ENCODE measurements around the gene TAF4. TPM values are rescaled to one million over a fixed set of nuclear protein-coding genes. Genes with fewer than 3 reads are reported as not detected.
"Not testable (repeated sequence)": the region's sequence is repeated elsewhere in the genome, so short reads cannot be mapped to it uniquely, and the experiment has no call there.

Gene TAF4
- total RNA-seq, 1 experiment from 2014 or later, result 3.7 TPM

DNA sequence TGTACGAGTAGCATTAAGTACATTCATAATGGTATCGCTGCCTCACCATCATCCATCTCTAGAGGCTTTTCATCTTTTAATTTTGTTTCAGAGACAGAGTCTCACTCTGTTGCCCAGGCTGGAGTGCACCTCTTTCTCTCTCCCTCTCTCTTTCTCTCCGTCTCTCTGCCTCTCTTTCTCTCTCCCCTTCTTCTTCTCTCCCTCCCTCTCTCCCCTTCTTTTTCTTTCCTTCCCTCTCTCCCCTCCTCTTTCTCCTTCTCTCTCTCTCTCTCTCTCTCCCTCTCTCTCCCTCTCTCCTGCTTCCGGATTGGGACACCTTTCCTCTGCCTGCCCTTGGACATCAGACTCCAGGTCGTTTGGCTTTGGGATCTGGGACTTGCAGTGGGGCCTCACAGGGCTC is 17.6 kb upstream of the TAF4 start:
- no peak for DNase-seq (ENCODE audit: low read depth)
- in situ Hi-C loops (cut with HindIII; ENCODE audit: low pct_unique_long_range_greater_than_20kb, low sequenced_read_pairs), result no loop called here

DNA sequence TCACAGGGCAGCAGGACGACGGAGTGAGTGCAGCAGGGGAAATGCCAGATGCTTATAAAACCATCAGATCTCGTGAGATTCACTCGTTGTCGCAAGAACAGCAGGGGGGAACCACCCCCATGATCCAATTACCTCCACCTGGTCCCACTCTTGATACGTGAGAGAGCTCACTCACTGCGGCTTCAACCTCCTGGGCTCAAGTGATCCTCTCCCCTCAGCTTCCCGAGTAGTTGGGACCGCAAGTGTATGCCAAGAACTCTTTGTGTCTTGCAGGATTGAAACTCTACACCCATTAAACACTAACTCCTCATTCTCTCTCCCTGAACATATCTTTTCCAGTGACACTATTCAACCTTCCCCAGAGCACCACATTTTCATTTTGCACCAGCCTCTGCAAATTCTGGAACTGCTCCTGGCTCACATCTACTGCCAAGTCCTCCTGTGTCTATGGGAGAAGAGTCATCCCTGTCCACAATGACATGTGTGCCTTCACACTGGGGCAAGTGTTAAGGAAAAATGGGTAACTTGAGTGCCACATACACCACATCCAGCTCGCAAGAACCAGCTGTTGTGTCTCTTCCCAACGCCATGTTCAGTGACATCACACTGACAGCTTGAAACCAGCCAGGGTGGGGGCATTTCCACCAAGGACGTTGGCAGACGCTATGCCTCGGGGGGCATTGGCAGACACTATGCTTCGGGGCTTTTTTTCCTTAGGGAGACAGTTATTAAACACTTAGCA is 14.7 kb upstream of the TAF4 start:
- in situ Hi-C loops (cut with HindIII; ENCODE audit: low pct_unique_long_range_greater_than_20kb, low sequenced_read_pairs), result no loop called here
- DNase-seq (ENCODE audit: low read depth), result no peak

DNA sequence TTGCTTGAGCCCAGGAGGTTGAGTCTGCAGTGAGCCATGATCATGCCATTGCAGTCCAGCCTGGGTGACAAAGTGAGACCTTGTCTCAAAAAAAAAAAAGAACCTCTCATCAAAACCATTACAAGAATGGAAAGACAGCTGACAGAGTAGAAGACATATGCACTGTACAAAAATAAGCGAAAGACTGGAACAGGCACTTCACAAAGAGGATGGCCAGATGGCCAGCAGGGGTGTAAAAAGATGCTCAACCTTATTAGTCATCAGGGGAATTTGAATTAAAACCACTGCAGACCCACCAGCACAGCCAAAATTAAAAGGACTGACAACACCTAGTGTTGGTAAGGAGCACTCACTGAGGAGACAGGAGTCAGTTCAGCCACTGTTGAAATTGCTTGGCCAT is 13.5 kb upstream of the TAF4 start:
- no peak for DNase-seq (ENCODE audit: low read depth)
- in situ Hi-C loops (cut with HindIII; ENCODE audit: low pct_unique_long_range_greater_than_20kb, low sequenced_read_pairs), result no loop called here

DNA sequence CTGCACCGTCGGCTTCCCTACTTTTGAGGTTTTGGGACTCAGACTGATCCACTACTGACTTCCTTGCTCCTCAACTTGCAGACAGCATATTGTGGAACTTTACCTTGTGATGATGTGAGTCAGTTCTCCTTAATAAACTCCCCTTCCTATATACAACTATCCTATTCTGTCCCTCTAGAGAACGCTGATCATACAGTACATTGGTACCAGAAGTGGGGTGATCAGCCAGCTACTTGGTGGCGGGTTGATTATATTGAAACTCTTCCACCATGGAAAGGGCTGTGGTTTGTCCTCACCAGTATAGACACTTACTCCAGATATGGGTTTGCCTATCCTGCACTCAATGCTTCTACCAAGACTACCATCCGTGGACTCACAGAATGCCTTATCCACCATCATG is 7.6 kb upstream of the TAF4 start:
- in situ Hi-C loops (cut with HindIII; ENCODE audit: low pct_unique_long_range_greater_than_20kb, low sequenced_read_pairs), result no loop called here
- no peak for DNase-seq (ENCODE audit: low read depth)

DNA sequence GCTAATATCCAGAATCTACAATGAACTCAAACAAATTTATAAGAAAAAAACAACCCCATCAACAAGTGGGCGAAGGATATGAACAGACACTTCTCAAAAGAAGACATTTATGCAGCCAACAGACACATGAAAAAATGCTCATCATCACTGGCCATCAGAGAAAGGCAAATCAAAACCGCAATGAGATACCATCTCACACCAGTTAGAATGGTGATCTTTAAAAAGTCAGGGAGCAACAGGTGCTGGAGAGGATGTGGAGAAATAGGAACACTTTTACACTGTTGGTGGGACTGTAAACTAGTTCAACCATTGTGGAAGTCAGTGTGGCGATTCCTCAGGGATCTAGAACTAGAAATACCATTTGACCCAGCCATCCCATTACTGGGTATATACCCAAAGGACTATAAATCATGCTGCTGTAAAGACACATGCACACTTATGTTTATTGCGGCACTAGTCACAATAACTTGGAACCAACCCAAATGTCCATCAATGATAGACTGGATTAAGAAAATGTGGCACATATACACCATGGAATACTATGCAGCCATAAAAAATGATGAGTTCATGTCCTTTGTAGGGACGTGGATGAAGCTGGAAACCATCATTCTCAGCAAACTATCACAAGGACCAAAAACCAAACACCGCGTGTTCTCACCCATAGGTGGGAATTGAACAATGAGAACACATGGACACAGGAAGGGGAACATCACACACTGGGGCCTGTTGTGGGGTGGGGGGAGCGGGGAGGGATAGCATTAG is 6.2 kb upstream of the TAF4 start:
- DNase-seq (ENCODE audit: low read depth); in situ Hi-C loops (cut with HindIII; ENCODE audit: low pct_unique_long_range_greater_than_20kb, low sequenced_read_pairs): not testable (repeated sequence)

DNA sequence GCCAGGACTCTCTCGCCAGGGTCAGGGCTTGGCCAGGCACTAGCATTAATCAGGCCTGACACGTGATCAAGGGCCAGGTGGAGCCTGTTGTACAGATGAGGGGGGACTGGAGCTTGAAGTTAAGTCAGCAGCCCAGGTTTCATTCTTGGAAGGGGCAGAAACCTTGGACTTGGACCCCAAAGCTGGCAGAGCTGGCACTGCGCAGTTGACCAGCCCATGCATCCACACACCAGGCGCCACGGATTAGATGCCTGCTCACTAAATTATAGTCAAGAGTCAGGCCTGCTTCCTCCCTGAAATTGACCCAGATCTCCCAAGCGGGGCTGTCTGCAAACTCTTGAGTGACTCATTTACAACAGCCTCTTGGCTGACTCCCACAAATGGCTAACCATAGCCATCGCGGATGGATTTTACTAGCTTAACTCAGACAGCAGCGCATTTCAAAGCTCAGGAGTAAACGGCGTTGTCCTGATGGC is 4.1 kb upstream of the TAF4 start:
- no peak for DNase-seq (ENCODE audit: low read depth)
- in situ Hi-C loops (cut with HindIII; ENCODE audit: low pct_unique_long_range_greater_than_20kb, low sequenced_read_pairs), result no loop called here

DNA sequence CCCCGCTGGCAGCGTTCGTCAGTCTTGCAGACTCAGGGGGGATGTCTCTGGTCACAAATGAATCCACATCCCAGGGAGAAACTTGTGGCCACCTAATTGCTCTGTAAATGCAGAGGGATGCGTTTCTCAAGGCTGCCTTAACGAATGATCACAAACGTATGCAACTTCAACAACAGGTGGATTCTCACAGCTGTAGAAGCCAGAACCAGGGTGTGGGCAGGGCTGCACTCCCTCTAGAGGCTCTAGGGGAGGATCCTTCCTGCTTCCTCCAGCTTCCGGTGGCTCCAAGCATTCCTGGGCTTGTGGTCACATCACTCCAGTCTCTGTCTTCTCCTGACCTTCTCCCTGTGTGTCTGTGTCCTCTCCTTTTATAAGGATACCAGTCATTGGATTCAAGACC is 3.3 kb upstream of the TAF4 start:
- in situ Hi-C loops (cut with HindIII; ENCODE audit: low pct_unique_long_range_greater_than_20kb, low sequenced_read_pairs), result no loop called here
- DNase-seq (ENCODE audit: low read depth), result no peak

DNA sequence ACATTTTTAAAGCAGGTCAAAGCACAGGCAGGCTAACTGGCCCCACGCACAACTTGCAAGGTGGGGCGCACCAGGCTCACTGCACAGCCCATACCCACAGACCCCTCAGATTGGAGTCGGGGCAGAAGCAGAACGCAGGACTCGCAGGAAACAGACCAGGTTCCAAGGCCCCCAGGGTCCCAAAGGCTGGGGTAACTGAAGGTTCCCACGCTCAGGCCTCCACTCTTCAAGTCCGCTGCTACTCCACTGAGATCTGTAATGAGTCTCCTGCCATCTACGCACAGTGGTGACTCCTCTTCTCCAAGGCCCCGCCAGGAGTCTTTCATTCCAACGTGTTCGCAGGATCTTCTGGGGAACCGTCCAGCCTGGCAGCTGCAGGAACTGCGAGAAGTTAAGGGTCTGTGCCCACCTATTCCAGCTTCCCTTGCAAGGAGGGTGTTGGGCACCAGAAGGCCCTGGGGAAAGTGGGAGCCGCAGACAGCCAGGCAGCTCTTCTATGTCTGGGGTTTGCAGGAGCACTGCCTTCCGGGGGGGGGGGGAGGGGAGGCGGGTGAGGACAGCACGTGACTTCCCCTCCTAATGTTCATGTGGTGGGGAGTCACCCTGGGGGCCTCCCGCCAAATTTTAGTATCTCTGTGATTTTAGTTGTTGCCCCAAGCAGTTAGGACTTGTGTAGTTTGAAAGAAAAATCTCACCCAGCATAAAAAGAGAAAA is 2.0 kb upstream of the TAF4 start:
- in situ Hi-C loops (cut with HindIII; ENCODE audit: low pct_unique_long_range_greater_than_20kb, low sequenced_read_pairs), result no loop called here
- DNase-seq (ENCODE audit: low read depth), result no peak

DNA sequence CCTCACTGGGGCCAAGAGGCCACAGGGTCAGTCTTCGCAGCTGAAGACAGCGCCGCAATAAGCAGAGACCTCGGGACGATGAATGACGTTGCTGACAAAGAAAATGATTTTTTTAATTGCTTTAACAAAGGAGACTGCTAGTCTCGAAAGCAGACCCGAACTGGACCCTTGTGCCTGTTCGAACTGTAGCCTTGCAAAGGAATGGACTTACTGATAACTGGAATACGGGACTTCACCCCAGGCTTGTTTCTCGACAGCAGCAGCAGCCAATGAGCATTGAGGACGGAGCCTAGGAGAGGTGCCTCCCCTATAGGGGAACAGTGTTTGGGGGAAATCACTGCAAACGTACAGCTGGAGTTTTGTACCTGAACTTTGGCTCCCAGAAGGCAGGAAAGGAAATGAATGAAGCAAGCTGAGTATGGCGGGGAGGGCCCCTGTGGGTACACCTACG is 1.3 kb upstream of the TAF4 start:
- no peak for DNase-seq (ENCODE audit: low read depth)
- in situ Hi-C loops (cut with HindIII; ENCODE audit: low pct_unique_long_range_greater_than_20kb, low sequenced_read_pairs), result no loop called here

DNA sequence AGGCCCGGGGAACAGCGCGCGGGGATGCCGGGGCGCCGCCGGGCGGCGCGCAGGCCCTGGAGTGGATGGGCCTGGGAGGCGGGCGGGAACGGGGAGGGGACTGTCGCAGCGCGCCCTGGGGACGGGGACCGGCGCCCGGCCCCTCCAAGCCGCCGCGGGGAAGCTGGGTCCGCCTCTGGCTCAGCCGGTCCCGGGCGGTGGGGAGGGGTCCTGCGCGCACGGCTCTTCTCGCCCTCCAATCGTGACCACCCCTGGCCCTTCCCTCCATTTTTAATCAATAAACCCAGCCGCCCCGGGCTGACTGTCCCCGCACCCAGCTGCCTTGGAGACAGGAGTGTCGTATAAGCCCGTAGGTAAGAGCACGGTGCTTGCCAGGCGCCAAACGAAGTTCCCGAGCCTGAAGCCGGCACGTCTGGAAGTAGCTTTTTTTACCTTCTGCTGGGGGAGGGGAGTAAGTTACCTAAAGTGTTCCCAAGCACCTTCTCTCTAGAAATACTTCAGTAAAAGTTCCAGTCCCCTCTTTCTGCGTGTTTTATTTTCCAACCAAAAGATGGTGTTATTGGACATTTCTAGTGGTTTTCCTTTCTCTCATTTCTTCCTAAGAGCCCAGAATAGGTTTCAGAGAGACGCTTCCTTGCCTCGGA is 780 bp upstream of the TAF4 start:
- in situ Hi-C loops (cut with HindIII; ENCODE audit: low pct_unique_long_range_greater_than_20kb, low sequenced_read_pairs), result no loop called here

DNA sequence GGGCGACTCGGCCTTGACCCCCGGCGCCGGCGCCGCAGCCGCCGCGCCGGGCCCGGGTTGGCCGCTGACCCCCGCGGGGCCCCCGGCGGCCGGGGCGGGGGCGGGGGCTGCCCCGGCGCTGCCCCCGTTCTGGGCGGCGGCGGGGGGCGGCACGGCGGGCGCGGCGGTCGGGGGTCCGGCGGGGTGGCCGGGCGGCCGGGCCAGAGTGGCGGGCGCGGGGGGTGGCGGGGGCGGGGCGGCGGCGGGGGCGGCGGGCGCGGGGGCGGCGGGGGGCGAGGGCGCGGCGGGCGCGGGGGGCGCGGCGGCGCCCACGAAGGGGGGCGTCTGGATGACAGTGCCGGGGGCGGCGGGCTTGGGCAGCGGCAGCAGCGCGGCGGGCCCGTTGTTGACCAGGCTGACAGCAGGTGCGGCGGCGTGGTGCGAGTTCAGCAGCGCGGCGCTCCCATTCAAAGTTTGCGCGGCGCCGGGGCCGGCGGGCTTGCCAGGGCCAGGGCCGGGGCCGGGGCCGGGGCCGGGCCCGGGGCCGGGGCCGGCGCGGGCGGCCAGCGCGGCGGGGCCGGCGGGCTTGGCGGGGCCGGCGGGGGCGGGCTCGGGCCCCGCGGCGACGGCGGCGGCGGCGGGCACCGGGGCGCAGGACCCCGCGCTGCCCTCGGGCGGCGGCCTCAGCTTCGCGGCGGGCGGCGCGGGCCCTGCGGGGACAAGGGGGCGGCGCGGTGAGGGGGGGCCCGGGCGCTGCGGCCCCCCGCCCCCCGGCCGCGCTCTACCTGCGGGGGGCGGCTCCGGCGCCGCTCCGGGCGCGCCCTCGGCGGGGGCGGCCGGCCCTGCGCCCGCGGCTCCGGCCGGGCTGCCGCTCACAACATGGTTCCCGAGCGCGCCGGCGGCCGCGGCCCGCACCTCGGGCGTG is 659 bp downstream of the TAF4 start:
- in situ Hi-C loops (cut with HindIII; ENCODE audit: low pct_unique_long_range_greater_than_20kb, low sequenced_read_pairs), result no loop called here
- no peak for DNase-seq (ENCODE audit: low read depth)

More for the DNA sequence above, 780 bp upstream of the TAF4 start:
- peak; percentile 71 for DNase-seq (ENCODE audit: low read depth)

DNA sequence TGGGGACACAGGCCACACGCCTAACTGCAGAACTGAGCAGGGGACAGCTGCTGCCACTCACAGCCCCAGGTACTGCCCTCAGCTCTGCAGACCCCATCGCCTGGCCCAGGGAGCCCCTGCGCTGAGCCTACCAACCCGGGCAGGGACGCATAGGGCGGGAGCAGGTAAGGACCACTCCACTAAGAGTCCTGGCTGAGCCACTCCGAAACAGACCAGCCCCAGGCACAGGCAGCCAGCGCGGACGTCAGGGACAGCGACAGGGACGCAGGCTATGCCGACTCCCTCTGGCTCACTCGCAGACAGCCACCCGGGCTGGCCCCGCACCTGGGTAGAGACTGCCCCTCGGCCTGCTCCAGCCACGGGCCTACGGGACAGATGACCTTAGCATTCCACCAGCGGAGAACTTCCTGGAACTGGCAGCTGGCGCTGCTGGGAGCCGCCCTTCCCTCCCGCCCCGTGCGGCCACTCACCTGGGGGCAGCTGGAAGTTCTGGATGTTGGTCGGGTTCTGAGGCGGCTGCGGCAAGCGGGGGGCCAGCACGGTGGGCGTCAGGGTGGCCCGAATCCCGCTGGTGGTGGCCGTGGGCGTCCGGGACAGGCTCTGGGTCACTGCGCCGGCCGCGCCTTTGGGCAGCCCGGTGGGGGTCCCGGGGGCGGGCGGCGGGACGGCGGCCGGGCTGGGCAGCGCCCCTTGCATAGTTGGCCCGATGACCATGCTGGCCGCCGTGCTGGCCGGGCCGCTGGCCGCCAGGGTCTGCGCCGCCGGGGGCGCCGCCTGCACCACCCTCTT is 1.5 kb downstream of the TAF4 start:
- DNase-seq (ENCODE audit: low read depth), result no peak
- in situ Hi-C loops (cut with HindIII; ENCODE audit: low pct_unique_long_range_greater_than_20kb, low sequenced_read_pairs), result no loop called here

DNA sequence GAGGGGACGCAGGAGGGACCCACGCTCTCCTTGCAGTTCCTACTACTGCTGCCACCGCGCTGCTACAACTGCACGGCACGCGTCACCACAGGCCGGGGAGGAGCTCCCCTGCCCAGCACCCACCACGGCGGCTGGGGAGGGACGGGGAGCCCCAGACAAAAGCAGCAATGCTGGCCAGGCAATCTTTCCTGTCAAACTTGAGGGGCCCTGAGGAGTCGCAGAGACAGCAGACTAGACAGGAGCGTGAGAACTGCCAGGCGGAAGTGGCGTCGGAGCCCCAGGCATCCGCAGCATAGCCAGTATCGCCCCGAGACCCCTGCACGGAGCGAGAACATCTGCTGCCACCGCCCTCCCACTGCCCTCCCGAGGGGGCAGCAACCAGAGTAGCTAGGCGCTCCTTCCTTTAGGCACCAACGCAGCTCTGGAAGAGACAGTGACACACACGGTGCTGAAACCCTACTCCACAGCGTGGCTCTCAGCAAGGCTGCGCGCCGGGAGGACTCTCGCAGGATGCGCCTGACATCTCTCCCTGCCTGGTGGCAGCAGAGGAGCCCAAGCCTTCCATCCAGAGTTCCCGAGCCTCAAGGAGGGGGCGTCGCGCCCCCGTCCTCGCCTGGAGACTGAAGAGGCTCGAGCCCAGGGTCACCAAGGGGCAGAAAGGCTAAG is 2.2 kb downstream of the TAF4 start:
- in situ Hi-C loops (cut with HindIII; ENCODE audit: low pct_unique_long_range_greater_than_20kb, low sequenced_read_pairs), result no loop called here
- DNase-seq (ENCODE audit: low read depth), result no peak

DNA sequence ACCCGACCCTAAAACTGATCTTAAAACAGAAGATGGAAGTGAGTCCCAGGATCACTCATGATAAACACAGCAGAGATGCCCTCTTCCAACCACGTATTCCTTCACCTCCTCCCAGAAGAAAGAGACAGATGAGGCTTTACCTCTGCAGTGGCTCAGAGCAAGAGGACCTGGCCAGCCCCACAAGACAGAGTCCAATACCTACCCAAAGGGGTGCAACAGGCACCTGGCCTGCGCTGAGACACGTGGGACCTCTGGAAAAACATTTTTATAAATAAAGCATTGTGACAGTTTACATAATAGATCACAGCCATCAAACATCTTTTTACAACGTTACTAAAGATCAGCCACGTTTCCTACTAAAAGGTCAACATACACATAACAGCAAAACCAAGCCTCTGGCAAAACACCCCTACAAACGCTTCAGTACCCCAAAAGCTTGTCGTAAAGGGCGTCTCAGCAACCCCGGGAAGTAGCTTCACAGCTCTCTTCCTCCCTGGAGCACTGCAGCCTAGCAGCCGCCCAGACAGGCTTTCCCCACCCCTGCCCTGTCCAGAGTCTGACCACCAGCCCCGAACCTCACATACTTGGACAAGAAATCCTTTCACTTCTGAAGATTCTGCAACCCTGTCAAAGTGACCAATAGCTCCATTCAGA is 2.9 kb downstream of the TAF4 start:
- in situ Hi-C loops (cut with HindIII; ENCODE audit: low pct_unique_long_range_greater_than_20kb, low sequenced_read_pairs), result no loop called here
- no peak for DNase-seq (ENCODE audit: low read depth)

DNA sequence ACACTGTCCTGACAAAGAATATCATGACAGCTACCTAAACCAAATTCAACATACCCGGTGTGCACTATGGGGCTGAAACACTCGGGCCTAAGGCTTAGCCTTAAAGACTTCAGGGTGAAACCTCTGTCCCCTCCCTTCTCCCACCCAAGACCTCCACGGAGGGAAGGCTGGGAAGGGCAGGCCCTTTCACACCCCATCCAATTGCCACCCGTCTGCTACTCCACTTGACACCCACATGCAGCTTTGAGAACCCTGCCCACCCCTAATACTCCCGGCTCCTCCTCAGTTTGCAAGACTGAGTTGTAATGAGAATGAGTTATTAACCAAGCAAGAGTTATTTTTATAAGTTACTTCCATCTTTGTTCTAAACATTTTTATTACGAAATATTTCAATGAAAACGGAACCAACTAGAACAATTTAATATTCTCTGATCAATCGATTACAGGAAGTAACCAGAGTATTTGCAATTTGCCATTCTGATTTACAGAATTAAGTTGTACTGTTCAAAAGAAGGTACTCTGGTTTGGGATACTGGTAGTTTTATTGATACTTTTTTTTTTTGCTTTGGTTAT is 3.7 kb downstream of the TAF4 start:
- DNase-seq (ENCODE audit: low read depth), result no peak
- in situ Hi-C loops (cut with HindIII; ENCODE audit: low pct_unique_long_range_greater_than_20kb, low sequenced_read_pairs), result no loop called here

Measured in Caki2 (cell line).